ENCODE measurements around the gene B3GAT1.

The B3GAT1 gene

DNA sequence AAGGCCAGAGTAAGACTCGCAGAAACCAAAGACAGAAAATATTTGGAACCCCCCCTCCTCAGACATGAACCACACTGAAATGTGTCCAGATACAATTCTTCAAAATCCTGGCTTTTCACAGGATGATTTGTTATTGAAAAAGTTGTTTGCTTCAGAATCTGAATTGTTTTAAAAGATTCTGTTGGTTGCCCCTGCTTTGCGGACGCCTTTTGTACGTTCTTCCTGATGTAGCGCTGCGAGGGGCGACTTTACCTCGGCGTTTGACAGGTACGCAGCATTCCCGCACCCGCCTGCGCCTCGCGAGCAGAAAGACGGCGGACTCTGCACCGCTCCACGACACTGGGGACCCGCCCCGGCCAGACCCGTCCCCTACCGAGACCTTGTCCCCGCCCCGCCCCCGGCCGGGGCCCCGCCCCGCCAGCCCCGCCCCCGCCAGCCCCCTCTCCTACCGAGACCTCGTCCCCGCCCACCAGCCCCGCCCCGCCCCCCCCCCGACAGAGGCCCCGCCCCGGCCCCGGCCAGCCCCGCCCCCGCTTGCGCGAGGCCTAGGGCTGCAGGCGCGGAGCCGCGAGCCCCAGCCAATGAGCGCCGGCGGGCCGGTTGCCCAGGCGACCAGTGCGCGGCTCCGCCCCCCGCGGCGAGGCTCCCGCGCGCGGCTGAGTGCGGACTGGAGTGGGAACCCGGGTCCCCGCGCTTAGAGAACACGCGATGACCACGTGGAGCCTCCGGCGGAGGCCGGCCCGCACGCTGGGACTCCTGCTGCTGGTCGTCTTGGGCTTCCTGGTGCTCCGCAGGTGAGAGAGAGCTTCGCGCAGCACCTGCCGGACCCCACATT, 80.5 kb downstream of the B3GAT1 start, which contains the start of gene GLB1L2:
TSS of gene GLB1L2 (plus strand) at position 635 of the 835 bp plus-strand sequence. CDS start at position 709, 74 bp downstream.
- no peak for DNase-seq

DNA sequence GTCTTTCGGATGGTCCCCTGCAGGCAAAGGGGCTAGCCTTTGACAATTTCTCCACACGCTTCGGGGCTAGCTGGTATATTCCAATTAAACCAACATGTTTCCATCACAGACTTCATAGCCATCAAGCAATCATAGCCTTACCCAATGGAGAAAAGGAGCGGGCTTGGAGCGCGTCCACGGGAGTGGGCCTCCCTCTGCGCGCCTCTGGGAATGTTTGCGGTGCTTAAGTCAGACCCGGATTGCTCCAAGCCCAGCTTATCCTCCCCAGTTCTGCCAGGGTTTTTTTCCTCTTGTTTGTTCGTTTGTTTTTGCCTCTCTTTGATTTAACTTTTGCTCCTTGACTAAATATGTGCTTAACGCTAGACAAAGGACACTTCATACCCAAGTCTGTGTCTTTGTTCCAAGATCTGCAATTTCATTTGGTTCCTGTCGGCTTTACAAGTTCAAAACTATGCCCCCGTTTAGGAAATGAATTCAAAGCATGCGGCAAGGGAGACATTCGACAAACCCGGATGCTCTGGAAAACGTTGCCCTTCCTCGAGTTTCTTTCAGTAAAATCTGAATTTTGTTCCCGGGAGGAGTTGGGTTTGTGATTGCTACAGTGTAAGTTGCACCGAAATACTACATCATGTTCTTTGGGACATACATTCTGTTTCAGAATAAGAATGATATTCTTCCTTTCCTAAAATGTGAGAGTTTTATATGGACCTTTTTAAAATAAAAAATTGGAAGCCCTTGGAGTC, 81.3 kb downstream of the B3GAT1 start:
- DNase-seq = no peak
